Stomach (tissue), 9 donors: Measurements from ENCODE around the gene CYGB. TPM values are rescaled to one million over a fixed set of nuclear protein-coding genes. Genes with fewer than 3 reads are reported as not detected.

ENCODE experiments used
- DNase-seq, 2 donors: peaks; one replicate each; pipeline versions ENCODE4 v3.0.0 to v3.0.0-alpha.2; 2013 to 2019
- H3K27ac ChIP-seq, 5 donors: fragments of 200-600 bp in 4 of 5; sonication (generic) in 4 of 5; one replicate each; pipeline ENCODE4 v1.5.1; 2013 to 2019; ENCODE audit warnings: mild to moderate bottlenecking in 1 of 5, moderate library complexity in 1 of 5
- H3K27me3 ChIP-seq, 3 donors: fragments of 200-600 bp; sonication (generic); one replicate each; pipeline ENCODE4 v1.5.1; 2017 to 2019; ENCODE audit warnings: mixed run types in 1 of 3
- H3K36me3 ChIP-seq, 4 donors: fragments of 200-600 bp; sonication (generic); 1 replicate in 3 of 4; 2 replicates in 1 of 4; pipeline ENCODE4 v1.5.1; 2016 to 2019
- H3K4me1 ChIP-seq, 4 donors: fragments of 200-600 bp; sonication (generic); one replicate each; pipeline ENCODE4 v1.5.1; 2016 to 2019
- H3K4me3 ChIP-seq, 4 donors: fragments of 200-600 bp; sonication (generic) in 3 of 4; one replicate each; pipeline ENCODE4 v1.5.1; 2016 to 2019; ENCODE audit warnings: mild to moderate bottlenecking in 1 of 4
- H3K9me3 ChIP-seq, 4 donors: fragments of 200-600 bp; sonication (generic); one replicate each; pipeline ENCODE4 v1.5.1; 2016 to 2019
- EP300 ChIP-seq: sonication (generic); formaldehyde crosslinking; IDR thresholded peaks from one replicate; pipeline ENCODE4 v1.6.1; 2017; ENCODE audit warnings: antibody characterized with exemption
- POLR2A ChIP-seq, 4 donors: fragments of 450-650 bp; IDR thresholded peaks; one replicate each; pipeline ENCODE4 v1.6.1; 2016; ENCODE audit warnings: antibody characterized with exemption in 4 of 4, control low read depth in 2 of 4, mild to moderate bottlenecking in 1 of 4, moderate library complexity in 1 of 4
- POLR2AphosphoS5 ChIP-seq, 3 donors: sonication (generic); formaldehyde crosslinking; IDR thresholded peaks; one replicate each; pipeline ENCODE4 v1.6.1; 2016; ENCODE audit warnings: antibody characterized with exemption in 3 of 3
- WGBS, 5 donors: extraction: QIAGEN DNeasy Blood & Tissue Kit in 3 of 5; methylation state at CpG; one replicate each; pipeline versions ENCODE4 v1.1.5 to v1.1.7; 2013 to 2018; 5-methylcytosine and 5-hydroxymethylcytosine counted together
- intact Hi-C: fragments of 100-400 bp; cut with DNase I; formaldehyde crosslinking; loops from one replicate; pipeline ENCODE4 v1.15.1; 2023; ENCODE audit warnings: low total_unique reads
- polyA plus RNA-seq, 3 donors: library from polyadenylated mRNA; stranded (reverse); fragments of 200-250 nt; gene quantifications; one replicate each; pipeline ENCODE4 v1.2.3, GENCODE V29; 2013
- total RNA-seq, 5 donors: library from RNA; depleted of rRNA; stranded (reverse); fragments of >200 nt; gene quantifications; one replicate each; pipeline versions ENCODE4 v1.1.0 to v1.2.3, GENCODE V29; 2014 to 2016
- TF ChIP-seq, protein P1 (sequence below), 7 experiments: fragments of 450-650 bp in 4 of 7; fragments of 200-600 bp in 3 of 7; sonication (generic) in 3 of 7; IDR thresholded peaks; one replicate each; pipeline ENCODE4 v1.5.1; 2016 to 2019; ENCODE audit warnings: antibody characterized with exemption in 7 of 7, control low read depth in 2 of 7, mild to moderate bottlenecking in 1 of 7
- donor health status: healthy with polysubstance abuse.
- donor health status: Bipolar disorder and iron deficiency.
- donor health status: healthy.

The CYGB gene
- total and polyA plus RNA-seq, 8 donors = 6.8 to 101 (median 35.9) TPM; not detected in 1

DNA sequence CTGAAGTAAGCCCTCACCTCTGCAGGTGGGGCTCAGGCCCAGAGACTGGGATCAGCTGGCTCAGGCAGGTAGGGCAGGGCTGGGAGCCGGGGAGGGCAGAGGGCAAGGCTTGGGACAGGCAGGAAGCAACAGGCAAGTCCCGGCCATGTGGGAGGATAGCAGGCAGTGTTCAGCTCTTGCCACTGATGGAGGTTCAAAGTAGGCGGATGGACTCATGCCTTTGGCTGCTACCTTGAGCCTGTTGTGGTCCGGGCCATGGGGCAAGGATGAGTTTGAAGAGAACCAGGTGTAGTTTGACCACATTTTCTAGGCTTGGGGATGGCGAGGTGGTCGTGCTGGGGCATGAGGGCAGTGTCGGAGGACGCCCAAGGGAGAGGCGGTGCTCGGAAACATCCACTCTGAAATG lies 5.1 kb upstream of the CYGB start:
- no peak for DNase-seq
- Histone ChIP-seq H3K36me3 (no peaks in the 10 kb centered on the region), H3K27me3 (peaks cover 5 to 63% (median 19%) of the 10 kb centered on the region in 3 donors), H3K4me3 (no peak overlapping the region), H3K27ac (peak overlapping the region in 3 of 5 donors; percentile 11 to 75 (median 47)), H3K9me3 (no peaks in the 10 kb centered on the region), H3K4me1 (peaks cover 42 to 74% (median 67%) of the 10 kb centered on the region in 4 donors)
- intact Hi-C loops = no loop called here
- TF ChIP-seq EP300 (no peak), POLR2A (IDR thresholded peaks at IDR 0.05) (no peak), POLR2AphosphoS5 (IDR thresholded peaks at IDR 0.05) (no peak)
- TF ChIP-seq, protein P1, sequence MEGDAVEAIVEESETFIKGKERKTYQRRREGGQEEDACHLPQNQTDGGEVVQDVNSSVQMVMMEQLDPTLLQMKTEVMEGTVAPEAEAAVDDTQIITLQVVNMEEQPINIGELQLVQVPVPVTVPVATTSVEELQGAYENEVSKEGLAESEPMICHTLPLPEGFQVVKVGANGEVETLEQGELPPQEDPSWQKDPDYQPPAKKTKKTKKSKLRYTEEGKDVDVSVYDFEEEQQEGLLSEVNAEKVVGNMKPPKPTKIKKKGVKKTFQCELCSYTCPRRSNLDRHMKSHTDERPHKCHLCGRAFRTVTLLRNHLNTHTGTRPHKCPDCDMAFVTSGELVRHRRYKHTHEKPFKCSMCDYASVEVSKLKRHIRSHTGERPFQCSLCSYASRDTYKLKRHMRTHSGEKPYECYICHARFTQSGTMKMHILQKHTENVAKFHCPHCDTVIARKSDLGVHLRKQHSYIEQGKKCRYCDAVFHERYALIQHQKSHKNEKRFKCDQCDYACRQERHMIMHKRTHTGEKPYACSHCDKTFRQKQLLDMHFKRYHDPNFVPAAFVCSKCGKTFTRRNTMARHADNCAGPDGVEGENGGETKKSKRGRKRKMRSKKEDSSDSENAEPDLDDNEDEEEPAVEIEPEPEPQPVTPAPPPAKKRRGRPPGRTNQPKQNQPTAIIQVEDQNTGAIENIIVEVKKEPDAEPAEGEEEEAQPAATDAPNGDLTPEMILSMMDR (IDR thresholded peaks at IDR 0.05) = no peak
- WGBS, 5 donors = 77 to 90% (median 82%) methylated on average over 10 of the region's 10 CpGs

DNA sequence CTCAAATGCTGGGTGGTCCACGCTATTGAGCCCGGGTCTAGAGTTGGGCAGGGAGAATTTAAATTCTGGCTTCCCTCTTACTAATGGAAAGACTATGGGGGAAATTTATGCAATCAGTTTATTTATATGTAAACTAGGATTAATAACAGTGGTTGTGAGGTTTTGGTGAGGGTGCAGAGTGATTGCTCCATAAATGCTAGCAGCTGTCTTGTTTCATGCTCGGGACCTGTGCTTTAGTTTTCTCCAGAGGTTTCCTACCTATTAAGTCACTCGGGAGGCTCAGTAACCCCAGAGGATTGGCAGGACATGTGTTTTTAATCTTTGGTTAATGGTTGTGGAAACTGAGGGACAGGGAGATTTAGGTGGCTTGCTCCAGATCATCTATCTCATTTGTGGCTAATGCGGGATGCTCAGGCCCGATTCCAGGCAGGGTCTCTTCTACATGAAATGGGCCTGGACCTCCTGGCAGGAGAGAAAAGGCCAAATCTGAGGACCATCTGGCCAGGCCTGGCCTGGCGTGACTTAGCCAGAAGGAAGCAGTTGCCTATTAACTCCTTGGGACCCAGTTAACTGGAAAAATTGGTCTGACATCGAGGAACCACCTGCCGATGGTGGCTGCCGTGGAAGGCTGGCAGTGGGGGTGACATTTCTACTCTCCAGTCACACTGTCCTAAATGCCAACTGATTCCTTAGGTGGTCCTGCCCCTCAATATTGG lies 4.4 kb upstream of the CYGB start:
- H3K4me1 ChIP-seq = peaks cover 40 to 73% (median 64%) of the 10 kb centered on the region in 4 donors
- DNase-seq = no peak
- H3K27ac ChIP-seq = peak overlapping the region in 3 of 5 donors; percentile 47 to 75 (median 71)
- WGBS, 5 donors = 76 to 90% (median 81%) methylated on average over 10 of the region's 10 CpGs
- H3K36me3 ChIP-seq = no peaks in the 10 kb centered on the region
- intact Hi-C loops = no loop called here
- TF ChIP-seq EP300 (no peak), POLR2AphosphoS5 (IDR thresholded peaks at IDR 0.05) (peak in 2 of 3 donors; percentile 15 to 31)
- H3K9me3 ChIP-seq = no peaks in the 10 kb centered on the region
- H3K4me3 ChIP-seq = no peak overlapping the region
- peaks cover 5 to 69% (median 23%) of the 10 kb centered on the region in 3 donors for H3K27me3 ChIP-seq

DNA sequence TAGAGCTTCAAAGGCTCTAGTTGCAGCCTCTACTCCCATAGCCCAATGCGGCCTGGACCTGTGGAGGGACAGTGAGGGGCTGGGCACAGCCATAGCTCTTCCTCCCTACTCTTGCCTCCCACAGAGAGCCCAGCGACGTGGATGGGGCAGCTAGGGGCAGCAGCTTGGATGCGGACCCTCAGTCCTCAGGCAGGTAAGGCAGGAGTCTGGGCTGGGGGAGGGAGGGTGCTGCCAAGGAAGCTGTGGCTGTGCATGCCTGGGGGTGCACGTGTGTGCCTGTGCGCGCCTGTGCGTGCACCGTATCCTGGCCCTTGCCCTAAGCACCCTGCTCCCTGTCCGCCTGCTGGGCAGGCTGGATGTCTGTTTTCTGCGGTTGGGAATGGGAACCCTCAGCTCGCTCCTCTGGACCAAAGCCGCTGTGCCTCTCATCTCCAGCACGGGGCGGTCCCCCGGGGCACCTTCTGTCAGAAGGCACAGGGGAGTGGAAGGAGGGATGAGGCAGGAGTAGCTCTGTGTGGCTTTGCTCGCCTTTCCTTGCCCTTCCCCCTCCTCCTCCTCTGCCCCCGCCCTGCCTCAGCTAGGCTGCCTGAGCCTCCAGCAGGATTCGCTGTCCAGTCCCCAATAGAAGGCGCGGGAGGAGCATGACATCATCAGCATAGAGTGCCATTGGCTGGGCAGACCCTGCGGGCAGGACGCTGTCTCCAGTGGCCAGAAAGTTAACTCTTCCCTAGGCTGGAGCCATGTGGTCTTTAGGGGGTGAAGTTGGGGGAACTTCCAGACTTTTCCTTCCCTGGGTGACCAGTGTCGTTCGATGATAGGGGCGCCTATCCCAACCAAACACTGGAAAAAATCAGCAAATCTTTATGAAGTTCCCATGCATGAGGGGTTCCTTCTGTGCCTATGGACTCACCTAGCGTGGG lies 3.1 kb upstream of the CYGB start:
- no peaks in the 10 kb centered on the region for H3K36me3 ChIP-seq
- peaks cover 5 to 82% (median 27%) of the 10 kb centered on the region in 3 donors for H3K27me3 ChIP-seq
- H3K27ac ChIP-seq = peak overlapping the region; percentile 22 to 75 (median 47)
- intact Hi-C loops = no loop called here
- H3K4me1 ChIP-seq = peaks cover 28 to 65% (median 58%) of the 10 kb centered on the region in 4 donors
- peak; percentile 92 to 98 for DNase-seq
- no peaks in the 10 kb centered on the region for H3K9me3 ChIP-seq
- peak overlapping the region; percentile 30 to 45 (median 40) for H3K4me3 ChIP-seq
- WGBS, 5 donors = 10 to 16% (median 10%) methylated on average over 21 to 27 of the region's 27 CpGs
- TF ChIP-seq, protein P1 (IDR thresholded peaks at IDR 0.05) = peak in 1 of 7 experiments; percentile 37
- TF ChIP-seq POLR2A (IDR thresholded peaks at IDR 0.05) = no peak
- no peak for TF ChIP-seq EP300
- TF ChIP-seq POLR2AphosphoS5 (IDR thresholded peaks at IDR 0.05) = peak; percentile 12 to 78 (median 27)

DNA sequence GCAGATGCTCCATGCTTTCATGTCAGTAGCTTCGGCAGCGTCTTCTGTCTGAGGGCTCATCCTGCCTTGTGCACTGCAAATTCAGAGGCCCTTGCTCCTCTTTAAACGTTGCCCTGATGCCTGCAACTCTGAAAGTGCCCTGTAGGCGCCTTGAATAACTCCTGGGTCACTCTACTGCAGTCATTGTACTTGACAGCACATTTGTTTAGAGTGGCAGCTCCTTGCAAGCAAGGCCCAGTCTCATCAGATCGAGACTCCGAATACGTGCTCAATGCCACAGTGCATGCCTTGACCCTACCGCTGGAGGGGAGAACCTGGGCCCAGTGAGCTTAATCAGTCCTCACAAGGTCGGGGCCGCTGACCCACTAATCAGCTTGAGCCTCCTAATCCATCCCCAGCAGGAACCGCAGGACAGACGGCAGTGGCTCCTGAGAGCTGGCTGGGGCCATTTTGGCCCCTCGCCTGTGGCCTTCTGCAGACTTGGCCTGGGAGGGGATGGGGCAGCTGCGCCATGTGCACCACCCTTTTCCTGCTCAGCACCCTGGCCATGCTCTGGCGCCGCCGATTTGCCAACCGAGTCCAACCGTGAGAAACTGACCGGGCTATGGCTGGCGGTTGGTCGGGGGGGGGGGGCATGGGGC lies 2.2 kb upstream of the CYGB start, which contains the start of gene PRCD:
Gene PRCD (plus strand): TSS at position 414 of the 641 bp plus-strand sequence. CDS start 98 bp downstream, at position 512.
- Histone ChIP-seq H3K27ac (peak within 1 kb of the TSS; percentile 22 to 84 (median 49)), H3K4me1 (peaks cover 22 to 58% (median 51%) of the 10 kb centered on the region in 4 donors), H3K4me3 (peak within 1 kb of the TSS; percentile 30 to 46 (median 40)), H3K9me3 (no peaks in the 10 kb centered on the region), H3K36me3 (no peaks in the 10 kb centered on the region), H3K27me3 (peaks cover 5 to 81% (median 27%) of the 10 kb centered on the region in 3 donors)
- WGBS, 5 donors = 75 to 80% (median 76%) methylated on average over 17 to 22 of the region's 22 CpGs
- intact Hi-C loops = no loop called here
- DNase-seq = no peak
- no peak for TF ChIP-seq POLR2AphosphoS5 (IDR thresholded peaks at IDR 0.05)
- TF ChIP-seq, protein P1 (IDR thresholded peaks at IDR 0.05) = no peak
- TF ChIP-seq EP300 = no peak
- TF ChIP-seq POLR2A (IDR thresholded peaks at IDR 0.05) = no peak
